ENCODE measurements around the gene OTUD7B.
"Not testable (repeated sequence)": the region's sequence is repeated elsewhere in the genome, so short reads cannot be mapped to it uniquely, and the experiment has no call there.

OTUD7B gene

GRCh38 chr1:150001415-150001814 lies 9.1 kb downstream of the OTUD7B start:
- no peak for DNase-seq

- DNase-seq = peak; percentile 93 to 95
These were observed 12.8 kb downstream of the OTUD7B start for GRCh38 chr1:149997585-149998262.

- DNase-seq = peak in 1 of 2 donors; percentile 47
These were observed 14.6 kb downstream of the OTUD7B start for GRCh38 chr1:149995927-149996326.

- DNase-seq = no peak
These were observed 16.8 kb downstream of the OTUD7B start for GRCh38 chr1:149993764-149994163.

GRCh38 chr1:149993181-149993580 lies 17.3 kb downstream of the OTUD7B start:
- DNase-seq = no peak

GRCh38 chr1:149987297-149987595 lies 23.3 kb downstream of the OTUD7B start:
- DNase-seq = no peak

- DNase-seq = no peak
These were observed 23.8 kb downstream of the OTUD7B start for GRCh38 chr1:149986486-149987296.

GRCh38 chr1:149979972-149980540 lies 30.5 kb downstream of the OTUD7B start:
- no peak for DNase-seq

- no peak for DNase-seq
These were observed 31.1 kb downstream of the OTUD7B start for GRCh38 chr1:149979245-149979971.

GRCh38 chr1:149978547-149979023 lies 31.9 kb downstream of the OTUD7B start:
- DNase-seq = no peak

- DNase-seq = no peak
These were observed 33.2 kb downstream of the OTUD7B start for GRCh38 chr1:149977345-149977744.

- no peak for DNase-seq
These were observed 38.0 kb downstream of the OTUD7B start for GRCh38 chr1:149972547-149972946.

- DNase-seq = peak; percentile 66 to 87
These were observed 42.9 kb downstream of the OTUD7B start for GRCh38 chr1:149967646-149968045.

- DNase-seq = peak in 1 of 2 donors; percentile 39
These were observed 43.5 kb downstream of the OTUD7B start for GRCh38 chr1:149967041-149967440.

GRCh38 chr1:149966405-149966804 lies 44.1 kb downstream of the OTUD7B start:
- DNase-seq = no peak

- DNase-seq = no peak
These were observed 45.1 kb downstream of the OTUD7B start for GRCh38 chr1:149965440-149965839.

- no peak for DNase-seq
These were observed 47.2 kb downstream of the OTUD7B start for GRCh38 chr1:149963358-149963757.

- no peak for DNase-seq
These were observed 47.8 kb downstream of the OTUD7B start for GRCh38 chr1:149962736-149963135.

- DNase-seq = peak; percentile 78 to 91
These were observed 48.4 kb downstream of the OTUD7B start for GRCh38 chr1:149962039-149962647.

GRCh38 chr1:149957548-149957947 lies 53.0 kb downstream of the OTUD7B start:
- DNase-seq = not testable (repeated sequence)

GRCh38 chr1:149949911-149950310 lies 60.6 kb downstream of the OTUD7B start:
- no peak for DNase-seq

- no peak for DNase-seq
These were observed 65.3 kb downstream of the OTUD7B start for GRCh38 chr1:149945206-149945605.

- no peak for DNase-seq
These were observed 67.6 kb downstream of the OTUD7B start for GRCh38 chr1:149942885-149943284.

All from inflammatory macrophage treated with lipopolysaccharide for 1 hour (primary cell).